GM23338 (cell line): Measurements from ENCODE around the gene PDSS2.

ENCODE experiments used
- CREB1 ChIP-seq: fragments of 250-450 bp; sonication (Bioruptor Pico); IDR thresholded peaks from 2 replicates; pipeline ENCODE4 v1.5.0; 2020; ENCODE audit warnings: low read depth, mild to moderate bottlenecking, moderate library complexity
- CTCF ChIP-seq, 2 experiments: fragments of 200-600 bp in 1 of 2; sonication (generic) in 1 of 2; conservative IDR thresholded peaks; 2 replicates each; pipeline versions ENCODE4 v1.5.1 to v1.6.1; 2016 to 2017; ENCODE audit warnings: antibody characterized with exemption in 2 of 2, low read depth in 2 of 2, mild to moderate bottlenecking in 2 of 2, moderate library complexity in 1 of 2
- ETS1 ChIP-seq: IDR thresholded peaks from 2 replicates; pipeline ENCODE4 v1.6.1; 2016; ENCODE audit warnings: antibody characterized with exemption
- EZH2 ChIP-seq: fragments of 200-600 bp; sonication (generic); IDR thresholded peaks from one replicate; pipeline ENCODE4 v1.8.0; 2017; ENCODE audit warnings: antibody characterized with exemption, mild to moderate bottlenecking, low read depth; ENCODE audit not compliant: unreplicated experiment
- EZH2phosphoT487 ChIP-seq: fragments of 200-600 bp; sonication (generic); IDR thresholded peaks from one replicate; pipeline ENCODE4 v1.8.1; 2018; ENCODE audit warnings: antibody characterized with exemption; ENCODE audit not compliant: unreplicated experiment
- JUNB ChIP-seq: IDR thresholded peaks from one replicate; pipeline ENCODE4 v1.6.1; 2016; ENCODE audit warnings: antibody characterized with exemption; ENCODE audit not compliant: unreplicated experiment
- NANOG ChIP-seq: IDR thresholded peaks from 2 replicates; pipeline ENCODE4 v1.6.1; 2016; ENCODE audit warnings: antibody characterized with exemption, borderline replicate concordance
- POLR2AphosphoS5 ChIP-seq: IDR thresholded peaks from 2 replicates; pipeline ENCODE4 v1.6.1; 2016; ENCODE audit warnings: antibody characterized with exemption, low read depth
- REST ChIP-seq: IDR thresholded peaks from one replicate; pipeline ENCODE4 v1.6.1; 2018; ENCODE audit warnings: antibody characterized with exemption; ENCODE audit not compliant: unreplicated experiment
- STAT1 ChIP-seq: IDR thresholded peaks from one replicate; pipeline ENCODE4 v1.6.1; 2016; ENCODE audit warnings: antibody characterized with exemption; ENCODE audit not compliant: unreplicated experiment
- ZNF331 ChIP-seq: fragments of 250-450 bp; sonication (Bioruptor Pico); IDR thresholded peaks from 2 replicates; pipeline ENCODE4 v1.5.0; 2020; ENCODE audit warnings: low read depth, mild to moderate bottlenecking, moderate library complexity
- ZNF462 ChIP-seq: fragments of 250-450 bp; sonication (Bioruptor Pico); IDR thresholded peaks from 2 replicates; pipeline ENCODE4 v1.5.0; 2020; ENCODE audit warnings: mild to moderate bottlenecking, moderate library complexity

GRCh38 chr6:107248147-107248546 lies 211.2 kb downstream of the PDSS2 start:
- TF ChIP-seq CTCF (conservative IDR thresholded peaks at IDR 0.05; ENCODE audit: low read depth in 2 of 2) = no peak
- TF ChIP-seq EZH2 = no peak
- TF ChIP-seq STAT1 = no peak
- no peak for TF ChIP-seq NANOG
- TF ChIP-seq REST = no peak
- TF ChIP-seq CREB1 (CRISPR knock-in tag) = no peak
- no peak for TF ChIP-seq EZH2phosphoT487
- no peak for TF ChIP-seq POLR2AphosphoS5
- no peak for TF ChIP-seq ETS1
- no peak for TF ChIP-seq ZNF331 (CRISPR knock-in tag)
- TF ChIP-seq JUNB = no peak
- TF ChIP-seq ZNF462 (CRISPR knock-in tag) = no peak
